ENCODE measurements around the gene SEPTIN6. TPM values are rescaled to one million over a fixed set of nuclear protein-coding genes. Genes with fewer than 3 reads are reported as not detected.

The SEPTIN6 gene
- total RNA-seq, 2 donors from 2014 or later, result 9.3 to 25.5 TPM

- DNase-seq (ENCODE audit: low spot score) (no peak), ATAC-seq (ENCODE audit: insufficient number of reproducible peaks, low FRiP score, low read depth) (no peak)
- no peaks in the 10 kb centered on the region for H3K27me3 ChIP-seq (replicated peaks; ENCODE audit: insufficient read depth)
- no peak overlapping the region for H3K4me3 ChIP-seq
- H3K27ac ChIP-seq, result no peak overlapping the region
- no peaks in the 10 kb centered on the region for H3K4me1 ChIP-seq (ENCODE audit: control insufficient read depth in 1 of 2, low read depth in 2 of 2)
- H3K9me3 ChIP-seq, result no peaks in the 10 kb centered on the region
- TF ChIP-seq, protein P1, sequence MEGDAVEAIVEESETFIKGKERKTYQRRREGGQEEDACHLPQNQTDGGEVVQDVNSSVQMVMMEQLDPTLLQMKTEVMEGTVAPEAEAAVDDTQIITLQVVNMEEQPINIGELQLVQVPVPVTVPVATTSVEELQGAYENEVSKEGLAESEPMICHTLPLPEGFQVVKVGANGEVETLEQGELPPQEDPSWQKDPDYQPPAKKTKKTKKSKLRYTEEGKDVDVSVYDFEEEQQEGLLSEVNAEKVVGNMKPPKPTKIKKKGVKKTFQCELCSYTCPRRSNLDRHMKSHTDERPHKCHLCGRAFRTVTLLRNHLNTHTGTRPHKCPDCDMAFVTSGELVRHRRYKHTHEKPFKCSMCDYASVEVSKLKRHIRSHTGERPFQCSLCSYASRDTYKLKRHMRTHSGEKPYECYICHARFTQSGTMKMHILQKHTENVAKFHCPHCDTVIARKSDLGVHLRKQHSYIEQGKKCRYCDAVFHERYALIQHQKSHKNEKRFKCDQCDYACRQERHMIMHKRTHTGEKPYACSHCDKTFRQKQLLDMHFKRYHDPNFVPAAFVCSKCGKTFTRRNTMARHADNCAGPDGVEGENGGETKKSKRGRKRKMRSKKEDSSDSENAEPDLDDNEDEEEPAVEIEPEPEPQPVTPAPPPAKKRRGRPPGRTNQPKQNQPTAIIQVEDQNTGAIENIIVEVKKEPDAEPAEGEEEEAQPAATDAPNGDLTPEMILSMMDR (IDR thresholded peaks at IDR 0.05), result no peak
- no peaks in the 10 kb centered on the region for H3K36me3 ChIP-seq
These were observed 36.6 kb upstream of the SEPTIN6 start for GRCh38 chrX:119729408-119730201.

DNA sequence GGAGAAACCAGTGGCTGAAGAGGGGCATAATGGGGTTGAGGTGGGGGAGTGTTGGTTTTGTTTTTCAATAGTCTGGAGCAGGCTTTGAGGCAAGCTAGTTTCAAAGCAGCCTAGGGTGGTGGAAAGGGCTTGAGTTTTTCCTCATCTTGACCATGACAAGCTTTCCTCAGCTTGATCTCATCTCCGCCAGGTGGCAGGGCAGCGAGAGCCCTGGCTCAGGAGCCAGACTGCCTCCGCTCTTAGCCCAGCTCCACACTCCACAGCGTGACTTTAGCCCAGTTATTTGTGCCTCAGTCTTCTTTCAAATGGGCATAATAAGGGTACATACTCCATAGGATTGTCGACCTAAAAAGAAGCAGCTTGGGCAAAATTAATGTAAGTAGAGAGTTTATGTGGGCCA is 35.5 kb upstream of the SEPTIN6 start:
- ATAC-seq (ENCODE audit: insufficient number of reproducible peaks, low FRiP score, low read depth) (no peak), DNase-seq (ENCODE audit: low spot score) (no peak)
- TF ChIP-seq, protein P1 (IDR thresholded peaks at IDR 0.05), result no peak
- Histone ChIP-seq H3K36me3 (no peaks in the 10 kb centered on the region), H3K27me3 (replicated peaks; ENCODE audit: insufficient read depth) (no peaks in the 10 kb centered on the region), H3K9me3 (no peaks in the 10 kb centered on the region), H3K27ac (no peak overlapping the region), H3K4me1 (ENCODE audit: control insufficient read depth in 1 of 2, low read depth in 2 of 2) (no peaks in the 10 kb centered on the region), H3K4me3 (no peak overlapping the region)

GRCh38 chrX:119726900-119727555 is 34.1 kb upstream of the SEPTIN6 start:
- Histone ChIP-seq H3K4me3 (no peak overlapping the region), H3K27ac (no peak overlapping the region), H3K27me3 (replicated peaks; ENCODE audit: insufficient read depth) (no peaks in the 10 kb centered on the region), H3K9me3 (no peaks in the 10 kb centered on the region), H3K36me3 (no peaks in the 10 kb centered on the region), H3K4me1 (ENCODE audit: control insufficient read depth in 1 of 2, low read depth in 2 of 2) (no peaks in the 10 kb centered on the region)
- TF ChIP-seq, protein P1 (IDR thresholded peaks at IDR 0.05), result no peak
- ATAC-seq (ENCODE audit: insufficient number of reproducible peaks, low FRiP score, low read depth), result no peak
- DNase-seq (ENCODE audit: low spot score), result no peak

GRCh38 chrX:119721926-119722325 is 29.0 kb upstream of the SEPTIN6 start:
- Histone ChIP-seq H3K4me1 (ENCODE audit: control insufficient read depth in 1 of 2, low read depth in 2 of 2) (no peaks in the 10 kb centered on the region), H3K9me3 (no peaks in the 10 kb centered on the region), H3K27ac (no peak overlapping the region), H3K4me3 (no peak overlapping the region), H3K36me3 (no peaks in the 10 kb centered on the region), H3K27me3 (replicated peaks; ENCODE audit: insufficient read depth) (no peaks in the 10 kb centered on the region)
- no peak for DNase-seq (ENCODE audit: low spot score)
- no peak for ATAC-seq (ENCODE audit: insufficient number of reproducible peaks, low FRiP score, low read depth)
- TF ChIP-seq, protein P1 (IDR thresholded peaks at IDR 0.05), result no peak

GRCh38 chrX:119721487-119721886 is 28.5 kb upstream of the SEPTIN6 start:
- H3K36me3 ChIP-seq, result no peaks in the 10 kb centered on the region
- no peaks in the 10 kb centered on the region for H3K9me3 ChIP-seq
- TF ChIP-seq, protein P1 (IDR thresholded peaks at IDR 0.05), result no peak
- no peaks in the 10 kb centered on the region for H3K27me3 ChIP-seq (replicated peaks; ENCODE audit: insufficient read depth)
- H3K4me3 ChIP-seq, result no peak overlapping the region
- H3K4me1 ChIP-seq (ENCODE audit: control insufficient read depth in 1 of 2, low read depth in 2 of 2), result no peaks in the 10 kb centered on the region
- no peak for ATAC-seq (ENCODE audit: insufficient number of reproducible peaks, low FRiP score, low read depth)
- DNase-seq (ENCODE audit: low spot score), result no peak
- no peak overlapping the region for H3K27ac ChIP-seq

Data from thoracic aorta (tissue), 2 donors.